DND-41 (cell line): Measurements from ENCODE around the gene WDR89.

Experiments
- ATAC-seq: fragments of 200-7000 bp; cut with Tn5 transposase; 3 replicates; pipeline ENCODE4 v1.9.1; 2021; ENCODE audit warnings: low read depth; ENCODE audit not compliant: insufficient read depth
- DNase-seq: peaks from one replicate; pipeline ENCODE4 v3.0.0-alpha.2; 2020
- H2AFZ ChIP-seq: 2 replicates; pipeline ENCODE4 v1.6.0; 2012; ENCODE audit warnings: low read depth, low read length
- H3K27ac ChIP-seq: 2 replicates; pipeline ENCODE4 v1.5.1; 2012; ENCODE audit warnings: low read length, inconsistent platforms
- H3K27me3 ChIP-seq: fragments of 200-600 bp; sonication (generic); 2 replicates; pipeline ENCODE4 v1.6.0; 2012; ENCODE audit warnings: low read length, mild to moderate bottlenecking, inconsistent platforms; ENCODE audit not compliant: insufficient read depth, poor library complexity
- H3K36me3 ChIP-seq: 2 replicates; pipeline ENCODE4 v1.5.1; 2012; ENCODE audit warnings: low read length, inconsistent platforms; ENCODE audit not compliant: insufficient read depth
- H3K4me1 ChIP-seq: 2 replicates; pipeline ENCODE4 v1.5.1; 2012; ENCODE audit warnings: mild to moderate bottlenecking, low read length; ENCODE audit not compliant: insufficient read depth
- H3K4me2 ChIP-seq: 2 replicates; pipeline ENCODE4 v1.6.0; 2012; ENCODE audit warnings: mild to moderate bottlenecking, moderate library complexity, low read length, inconsistent platforms; ENCODE audit not compliant: insufficient read depth
- H3K4me3 ChIP-seq, 2 experiments: fragments of 200-600 bp in 1 of 2; shearing (Covaris generic) in 1 of 2; 2 replicates each; pipeline ENCODE4 v1.5.1; 2012 to 2016; ENCODE audit warnings: inconsistent platforms in 2 of 2, low read length in 2 of 2, mild to moderate bottlenecking in 2 of 2, low read depth in 1 of 2, moderate library complexity in 1 of 2
- H3K79me2 ChIP-seq: 2 replicates; pipeline ENCODE4 v1.6.0; 2012; ENCODE audit warnings: low read length, inconsistent platforms; ENCODE audit not compliant: insufficient read depth
- H3K9ac ChIP-seq: 2 replicates; pipeline ENCODE4 v1.6.0; 2012; ENCODE audit warnings: low read depth, mild to moderate bottlenecking, inconsistent platforms, low read length, moderate library complexity
- H3K9me3 ChIP-seq: 2 replicates; pipeline ENCODE4 v1.5.1; 2012; ENCODE audit warnings: low read length, moderate library complexity, mild to moderate bottlenecking, inconsistent platforms; ENCODE audit not compliant: insufficient read depth, severe bottlenecking
- H4K20me1 ChIP-seq: 2 replicates; pipeline ENCODE4 v1.6.0; 2012; ENCODE audit warnings: low read length; ENCODE audit not compliant: insufficient read depth
- EZH2 ChIP-seq: IDR thresholded peaks from 3 replicates; pipeline ENCODE4 v1.6.1; 2012; ENCODE audit warnings: borderline replicate concordance, low read depth, mild to moderate bottlenecking, moderate library complexity, low read length, inconsistent platforms; ENCODE audit not compliant: severe bottlenecking
- TF ChIP-seq, protein P1 (sequence below): IDR thresholded peaks from 2 replicates; pipeline ENCODE4 v1.5.1; 2012; ENCODE audit warnings: borderline replicate concordance, low read length, moderate library complexity, mild to moderate bottlenecking; ENCODE audit not compliant: poor library complexity, severe bottlenecking; ENCODE audit errors: extremely low read depth

Gene WDR89

GRCh38 chr14:63547798-63548335 lies 93.8 kb downstream of the WDR89 start:
- Histone ChIP-seq H3K9ac (no peak overlapping the region), H3K4me3 (no peak overlapping the region), H3K79me2 (peaks cover 6% of the 10 kb centered on the region), H3K9me3 (no peaks in the 10 kb centered on the region), H3K4me2 (no peak overlapping the region), H3K4me1 (peaks cover 11% of the 10 kb centered on the region), H3K27ac (no peak overlapping the region), H3K36me3 (no peaks in the 10 kb centered on the region; the same call in 1 of the 2 replicates), H3K27me3 (no peaks in the 10 kb centered on the region), H4K20me1 (no peaks in the 10 kb centered on the region), H2AFZ (no peak overlapping the region)
- TF ChIP-seq, protein P1, sequence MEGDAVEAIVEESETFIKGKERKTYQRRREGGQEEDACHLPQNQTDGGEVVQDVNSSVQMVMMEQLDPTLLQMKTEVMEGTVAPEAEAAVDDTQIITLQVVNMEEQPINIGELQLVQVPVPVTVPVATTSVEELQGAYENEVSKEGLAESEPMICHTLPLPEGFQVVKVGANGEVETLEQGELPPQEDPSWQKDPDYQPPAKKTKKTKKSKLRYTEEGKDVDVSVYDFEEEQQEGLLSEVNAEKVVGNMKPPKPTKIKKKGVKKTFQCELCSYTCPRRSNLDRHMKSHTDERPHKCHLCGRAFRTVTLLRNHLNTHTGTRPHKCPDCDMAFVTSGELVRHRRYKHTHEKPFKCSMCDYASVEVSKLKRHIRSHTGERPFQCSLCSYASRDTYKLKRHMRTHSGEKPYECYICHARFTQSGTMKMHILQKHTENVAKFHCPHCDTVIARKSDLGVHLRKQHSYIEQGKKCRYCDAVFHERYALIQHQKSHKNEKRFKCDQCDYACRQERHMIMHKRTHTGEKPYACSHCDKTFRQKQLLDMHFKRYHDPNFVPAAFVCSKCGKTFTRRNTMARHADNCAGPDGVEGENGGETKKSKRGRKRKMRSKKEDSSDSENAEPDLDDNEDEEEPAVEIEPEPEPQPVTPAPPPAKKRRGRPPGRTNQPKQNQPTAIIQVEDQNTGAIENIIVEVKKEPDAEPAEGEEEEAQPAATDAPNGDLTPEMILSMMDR = no peak
- TF ChIP-seq EZH2 = no peak
- ATAC-seq (no peak), DNase-seq (no peak)
